DND-41 (cell line): Measurements from ENCODE around the gene CFAP206.

Experiments
- CTCF ChIP-seq: IDR thresholded peaks from 2 replicates; pipeline ENCODE4 v1.5.1; 2012; ENCODE audit warnings: borderline replicate concordance, low read length, moderate library complexity, mild to moderate bottlenecking; ENCODE audit not compliant: poor library complexity, severe bottlenecking; ENCODE audit errors: extremely low read depth
- EZH2 ChIP-seq: IDR thresholded peaks from 3 replicates; pipeline ENCODE4 v1.6.1; 2012; ENCODE audit warnings: borderline replicate concordance, low read depth, mild to moderate bottlenecking, moderate library complexity, low read length, inconsistent platforms; ENCODE audit not compliant: severe bottlenecking

DNA sequence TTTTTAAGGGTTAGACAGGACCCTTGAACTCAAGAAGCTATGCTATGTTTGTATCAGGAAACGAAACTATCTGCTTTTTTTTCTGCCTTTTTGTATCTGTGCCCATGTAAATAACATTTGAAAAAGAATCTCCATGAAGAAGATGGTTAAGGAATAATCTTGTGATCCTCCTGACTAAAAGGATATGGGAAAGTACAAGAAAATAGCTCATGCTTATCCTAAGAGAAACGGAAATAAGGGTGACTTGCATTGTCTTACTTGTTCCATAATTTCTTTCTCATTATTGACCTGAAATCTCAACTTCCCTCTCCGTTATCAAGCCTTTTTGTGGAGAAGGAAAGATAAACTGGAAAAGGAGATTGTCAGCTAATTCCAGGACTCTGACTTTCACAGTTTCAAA lies 5.9 kb upstream of the CFAP206 start:
- TF ChIP-seq CTCF (no peak), EZH2 (no peak)
